GM12872 (cell line): ENCODE measurements around the gene RPUSD4.

Experiments
- CTCF ChIP-seq: IDR thresholded peaks from 3 replicates; pipeline ENCODE4 v1.5.1; 2011; ENCODE audit warnings: low read depth, mild to moderate bottlenecking, low read length, moderate library complexity; ENCODE audit not compliant: insufficient read depth

The RPUSD4 gene

DNA sequence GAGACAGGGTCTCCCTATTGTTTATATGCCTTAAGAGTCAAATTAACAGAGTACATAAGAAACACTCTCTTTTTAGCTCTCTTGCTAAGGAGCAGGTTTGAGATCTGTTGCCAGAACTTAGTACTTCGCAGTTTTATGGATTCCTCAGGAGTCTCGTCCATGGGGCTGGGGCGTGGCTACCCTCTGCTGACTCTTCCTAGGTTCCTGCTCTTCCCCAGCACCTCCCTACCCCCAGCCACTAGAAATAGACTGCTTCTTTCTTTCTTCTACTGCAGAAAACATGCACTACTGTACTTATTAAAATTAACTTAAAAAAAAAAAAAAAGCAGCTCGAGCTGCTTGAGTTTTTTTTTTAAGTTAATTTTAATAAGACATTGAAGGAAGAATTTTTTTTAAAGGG, 8.1 kb upstream of the RPUSD4 start:
- TF ChIP-seq CTCF, result no peak

DNA sequence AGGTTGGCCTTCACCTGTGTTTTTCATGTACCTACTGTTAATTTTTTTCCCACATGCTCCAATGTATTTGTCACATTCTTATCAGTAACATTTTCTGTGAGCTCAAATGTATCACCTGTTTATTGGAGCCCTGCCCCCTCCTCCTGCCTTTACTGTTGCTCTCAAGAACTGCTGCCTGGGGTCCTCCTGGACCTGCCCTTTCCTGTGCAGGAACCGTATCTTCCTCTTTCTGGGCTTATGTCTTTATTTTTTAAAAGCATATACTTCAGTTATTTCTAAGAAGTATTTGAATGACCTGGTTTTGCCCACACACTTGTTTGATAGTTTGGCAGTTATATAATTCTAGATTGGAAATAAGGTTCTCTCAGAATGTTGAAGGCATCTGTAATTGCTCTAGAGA, 6.0 kb upstream of the RPUSD4 start:
- no peak for TF ChIP-seq CTCF

GRCh38 chr11:126216526-126217305, 5.3 kb upstream of the RPUSD4 start:
- TF ChIP-seq CTCF, result no peak

DNA sequence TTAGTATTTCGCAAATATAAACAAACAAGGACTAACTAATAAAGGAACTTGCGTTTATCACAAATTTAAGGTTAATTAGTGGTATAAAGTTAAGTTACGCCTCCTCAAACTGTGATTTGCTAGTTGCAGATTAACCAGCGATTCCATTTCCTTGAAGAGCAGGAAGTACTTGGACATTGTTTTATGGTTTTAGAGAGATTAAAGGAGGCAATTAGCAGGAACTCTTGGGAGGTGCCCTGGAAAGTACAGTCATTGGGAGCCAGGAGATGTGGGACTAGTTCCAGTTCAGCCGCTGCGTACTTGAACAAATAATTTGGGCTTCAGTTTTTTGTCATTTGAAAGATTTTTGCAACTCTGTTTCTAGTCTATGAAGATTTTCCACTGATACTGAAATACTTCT, 3.4 kb upstream of the RPUSD4 start:
- TF ChIP-seq CTCF, result no peak

- no peak for TF ChIP-seq CTCF
Observed at GRCh38 chr11:126214441-126214840, 3.0 kb upstream of the RPUSD4 start.

- TF ChIP-seq CTCF, result no peak
Observed at GRCh38 chr11:126212089-126212660, 725 bp upstream of the RPUSD4 start.

- no peak for TF ChIP-seq CTCF
Observed at GRCh38 chr11:126210871-126211235, 597 bp downstream of the RPUSD4 start.
